Aortic smooth muscle cell (primary cell): ENCODE data around the gene ANAPC15. TPM values are rescaled to one million over a fixed set of nuclear protein-coding genes. Genes with fewer than 3 reads are reported as not detected.

Experiments
- total RNA-seq: library from RNA; depleted of rRNA; stranded (reverse); fragments of >200 nt; gene quantifications from 2 replicates; pipeline ENCODE4 v1.2.3, GENCODE V29; 2014

The ANAPC15 gene
- total RNA-seq: 40.7 and 47.6 TPM in 2 replicates

DNA sequence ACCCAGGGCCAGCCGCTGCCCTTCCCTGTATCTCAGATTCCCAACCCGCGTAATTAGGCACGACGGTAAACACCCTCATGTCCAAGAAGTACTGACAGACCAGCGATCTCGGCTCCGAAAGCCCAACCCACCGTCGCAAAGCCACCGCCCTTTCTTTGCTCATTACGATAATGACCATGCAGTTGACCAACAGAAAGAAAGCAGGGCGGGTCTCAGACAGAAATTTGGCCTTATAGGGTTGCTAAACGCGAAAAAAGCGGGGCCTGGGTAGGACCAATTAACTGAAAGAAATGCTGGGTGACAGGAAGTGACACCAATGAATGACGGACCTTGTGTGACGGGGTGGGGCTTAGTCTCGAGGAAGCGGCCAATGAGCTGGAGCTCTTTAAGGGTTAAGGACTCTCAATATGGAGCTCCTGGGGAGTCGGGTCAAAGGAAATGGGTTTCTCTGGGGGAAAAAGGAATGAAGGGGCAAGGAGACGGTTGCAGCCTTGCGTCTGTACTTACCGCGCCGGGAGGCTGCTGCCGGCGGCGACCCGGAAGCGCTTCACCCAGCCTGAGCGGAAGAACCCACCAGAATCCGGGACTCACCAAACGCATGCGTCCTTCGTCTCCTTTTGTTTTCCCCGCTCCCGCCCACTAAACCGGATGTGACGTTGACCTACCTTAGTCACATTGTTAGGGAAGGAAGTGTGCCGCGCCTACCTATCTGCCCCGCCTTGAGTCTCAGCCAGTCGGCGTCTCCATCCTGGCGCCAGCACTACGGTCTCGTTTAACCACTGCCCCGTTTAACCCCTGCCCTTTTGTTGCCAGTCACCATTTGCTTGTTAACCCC is at the start of gene ANAPC15:
Gene ANAPC15, minus strand, starts transcription at position 553 of the 835 bp plus-strand sequence. CDS start 1,419 bp downstream, outside the sequence.

DNA sequence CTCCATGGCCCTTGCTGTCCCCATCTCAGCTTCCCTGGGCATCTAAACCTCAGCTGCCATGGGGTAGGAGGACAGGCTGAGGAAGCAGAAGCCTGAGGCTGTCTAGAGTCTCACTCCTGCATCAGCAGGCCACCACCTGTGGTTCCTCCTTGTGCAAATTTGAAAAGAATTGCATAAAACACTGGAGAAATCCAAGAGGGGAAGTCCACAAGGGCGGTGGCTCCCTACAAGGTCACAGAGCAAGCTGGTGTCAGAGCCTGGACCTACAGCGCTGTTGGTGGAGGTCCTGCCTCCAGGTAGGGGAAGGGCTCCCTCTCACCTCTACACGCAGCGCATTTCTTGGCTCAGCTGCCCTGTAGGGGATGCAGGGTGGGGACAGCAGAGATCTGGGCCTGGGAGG is 23.0 kb upstream of the ANAPC15 start, which contains the start of gene FOLR3:
Gene FOLR3, plus strand, starts transcription at position 253 of the 400 bp plus-strand sequence. CDS start 228 bp downstream, outside the sequence.

DNA sequence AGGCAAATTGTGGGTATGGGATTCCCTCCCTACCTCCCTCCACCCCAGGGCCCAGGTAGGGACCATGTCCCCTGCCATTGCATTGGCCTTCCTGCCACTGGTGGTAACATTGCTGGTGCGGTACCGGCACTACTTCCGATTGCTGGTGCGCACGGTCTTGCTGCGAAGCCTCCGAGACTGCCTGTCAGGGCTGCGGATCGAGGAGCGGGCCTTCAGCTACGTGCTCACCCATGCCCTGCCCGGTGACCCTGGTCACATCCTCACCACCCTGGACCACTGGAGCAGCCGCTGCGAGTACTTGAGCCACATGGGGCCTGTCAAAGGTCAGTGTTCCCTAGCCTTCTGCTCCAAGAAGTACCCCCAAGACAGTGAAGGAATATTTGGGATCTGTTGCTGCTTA is 6.6 kb downstream of the ANAPC15 start, which contains the start of gene TOMT:
Gene TOMT, plus strand, starts transcription at position 37 of the 400 bp plus-strand sequence. Its CDS starts 28 bp downstream, at position 65.

DNA sequence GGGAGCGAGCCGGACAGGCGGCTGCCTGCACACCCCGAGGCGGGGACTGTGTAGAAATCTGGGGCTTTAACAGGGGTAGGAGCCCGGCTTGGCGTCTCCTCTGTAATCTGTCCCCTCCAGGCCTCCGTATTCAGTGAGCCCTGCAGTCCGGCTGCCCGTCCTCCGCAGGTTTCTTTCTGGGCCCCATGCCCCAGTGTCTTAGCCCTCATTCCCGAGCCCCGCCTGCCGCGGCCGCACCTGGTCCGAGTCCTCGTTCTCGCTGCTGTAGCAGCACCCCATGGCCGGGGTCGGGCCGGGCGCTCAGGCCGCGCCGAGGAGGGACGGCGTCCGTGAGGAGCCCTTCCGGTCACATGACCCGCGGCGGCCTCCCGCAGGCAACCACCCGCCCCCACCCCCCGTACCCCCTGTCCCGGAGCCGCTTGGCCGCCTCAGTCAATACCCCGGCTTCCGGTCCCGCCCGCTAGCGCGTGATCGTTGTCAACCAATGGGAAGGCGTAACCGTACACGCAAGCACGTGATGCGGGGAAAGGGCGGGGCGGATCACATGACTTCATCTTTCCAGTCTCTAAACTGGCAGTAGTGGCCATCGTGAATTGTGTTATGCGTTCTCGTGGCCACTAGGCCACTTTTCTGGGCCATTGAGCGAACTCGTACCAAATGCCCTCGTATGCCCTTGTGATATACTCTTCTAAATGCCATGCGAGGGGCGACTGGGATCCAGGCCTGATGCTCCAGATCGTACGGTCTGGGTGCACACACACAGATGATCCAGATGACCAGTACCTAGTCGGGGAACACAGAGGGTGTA is 9.3 kb downstream of the ANAPC15 start, which contains the start of gene LAMTOR1:
Gene LAMTOR1, minus strand, starts transcription at position 352 of the 808 bp plus-strand sequence. Its CDS starts 73 bp downstream, at position 279.

DNA sequence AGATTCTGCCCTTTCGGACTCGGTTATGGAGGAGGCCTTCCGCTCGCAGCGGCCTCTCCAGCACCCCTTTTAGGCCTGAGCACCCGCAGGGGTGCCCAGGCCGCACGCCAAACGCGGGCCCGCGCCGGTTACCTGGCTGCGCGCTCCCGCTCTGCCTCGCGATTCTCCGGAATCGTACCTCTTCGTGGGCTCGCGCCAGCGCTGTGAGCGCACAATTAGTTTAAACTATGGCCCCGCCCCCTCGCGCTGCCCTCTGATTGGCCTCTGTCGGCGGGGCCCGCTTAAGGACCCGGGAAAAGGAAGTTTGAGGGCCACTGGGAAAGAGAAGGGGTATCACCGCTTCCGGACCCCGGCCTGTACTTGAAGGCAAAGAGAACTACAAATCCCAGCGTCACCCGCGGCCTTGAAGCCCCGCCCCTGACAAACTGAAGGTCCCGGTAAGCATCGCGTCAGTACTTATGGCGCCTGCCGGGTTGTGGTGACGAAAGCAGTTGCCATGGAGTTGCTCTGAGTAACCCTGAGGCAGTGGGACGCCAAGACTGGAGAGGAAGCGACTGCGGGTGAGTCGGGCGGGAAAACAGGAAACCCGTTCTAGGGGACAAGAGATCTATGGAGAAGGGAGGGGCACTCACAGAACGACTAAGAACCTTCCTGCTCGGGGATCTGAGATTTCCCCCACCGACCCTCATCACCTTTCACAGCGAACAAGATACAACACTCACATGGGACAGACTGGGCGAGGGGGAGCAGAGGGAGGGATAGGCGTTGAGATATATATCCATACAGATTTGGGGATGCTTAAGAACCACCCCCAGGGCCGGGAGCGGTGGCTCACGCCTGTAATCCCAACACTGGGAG is 31.9 kb downstream of the ANAPC15 start, which contains the start of the genes LRRC51 and NUMA1:
Gene LRRC51, plus strand, starts transcription at position 525 of the 858 bp plus-strand sequence. CDS start 8,234 bp downstream, outside the sequence.
Gene NUMA1, minus strand, starts transcription at position 217 of the 858 bp plus-strand sequence. CDS start 44,599 bp downstream, outside the sequence.

Other genes with a start within 250 kb of the ANAPC15 start
- not detected in 2 replicates for gene DEFB131B, start 234.2 kb downstream of the ANAPC15 start, total RNA-seq
- 5.5 and 5.7 TPM in 2 replicates for gene XNDC1N, start 184.1 kb downstream of the ANAPC15 start, total RNA-seq
- gene RNF121, start 183.6 kb downstream of the ANAPC15 start, total RNA-seq: 27.7 and 31.6 TPM in 2 replicates
- 1.6 and 2.2 TPM in 2 replicates for gene IL18BP, start 113.8 kb downstream of the ANAPC15 start, total RNA-seq
- 110 and 132 TPM in 2 replicates for gene NUMA1, start 32.2 kb downstream of the ANAPC15 start, total RNA-seq
- 7.7 and 9.0 TPM in 2 replicates for gene LRRC51, start 31.8 kb downstream of the ANAPC15 start, total RNA-seq
- gene LAMTOR1, start 9.4 kb downstream of the ANAPC15 start, total RNA-seq: 68.2 and 81.2 TPM in 2 replicates
- gene TOMT, start 6.8 kb downstream of the ANAPC15 start, total RNA-seq: not detected in 2 replicates
- gene FOLR3, start 23.0 kb upstream of the ANAPC15 start, total RNA-seq: 0.13 and 0.50 TPM in 2 replicates
- not detected in 2 replicates for gene FOLR1, start 79.4 kb upstream of the ANAPC15 start, total RNA-seq
- not detected in 2 replicates for gene FOLR2, start 104.1 kb upstream of the ANAPC15 start, total RNA-seq
- 40.1 and 41.6 TPM in 2 replicates for gene INPPL1, start 112.1 kb upstream of the ANAPC15 start, total RNA-seq
- not detected in 2 replicates for gene PHOX2A, start 131.5 kb upstream of the ANAPC15 start, total RNA-seq